Endothelial cell of umbilical vein (primary cell): Measurements from ENCODE around the gene FGD6. TPM values are rescaled to one million over a fixed set of nuclear protein-coding genes. Genes with fewer than 3 reads are reported as not detected.

Experiments used
- BruUV-seq: library from RNA; stranded (reverse); fragments of 400-500 nt; replicated peaks from 2 replicates; lab custom pipeline; 2021; lab: Mats Ljungman, UMichigan
- CTCF ChIA-PET: fragments of 300-600, 350-600 bp; sonication (Branson Sonifier 250); formaldehyde crosslinking; loops from one replicate; lab custom pipeline; 2021; ENCODE audit warnings: antibody characterized with exemption, inconsistent platforms; lab: Charles Lee
- POLR2A ChIA-PET: fragments of 300-600, 350-600 bp; sonication (Branson Sonifier 250); formaldehyde crosslinking; loops from one replicate; lab custom pipeline; 2021; ENCODE audit warnings: antibody characterized with exemption, inconsistent platforms; lab: Charles Lee
- DNase-seq: peaks from one replicate; pipeline ENCODE4 v3.0.0-alpha.2; 2011; ENCODE audit warnings: low read depth, low spot score
- FAIRE-seq: peaks from 2 replicates; lab custom pipeline; 2011; peaks lifted over from hg19 to GRCh38; lab: Jason Lieb, UNC
- H2AFZ ChIP-seq: 2 replicates; pipeline ENCODE4 v1.6.0; 2012; ENCODE audit warnings: low read depth, low read length, control low read depth, inconsistent platforms
- H3K27ac ChIP-seq: 2 replicates; pipeline ENCODE4 v1.5.1; 2011; ENCODE audit warnings: low read depth, mild to moderate bottlenecking, control low read depth, low read length, moderate library complexity; ENCODE audit not compliant: insufficient read depth
- H3K27me3 ChIP-seq, 2 experiments: 2 replicates each; pipeline versions ENCODE4 v1.6.0 to v1.6.1; 2011; ENCODE audit warnings: low read length in 2 of 2, mixed read lengths in 1 of 2; ENCODE audit not compliant: control insufficient read depth in 2 of 2, insufficient read depth in 2 of 2
- H3K36me3 ChIP-seq, 2 experiments: 2 replicates in 1 of 2; 3 replicates in 1 of 2; pipeline ENCODE4 v1.5.1; 2011; ENCODE audit warnings: low read length in 2 of 2, mild to moderate bottlenecking in 1 of 2, moderate library complexity in 1 of 2; ENCODE audit not compliant: control insufficient read depth in 2 of 2, insufficient read depth in 2 of 2; ENCODE audit errors: extremely low read depth in 1 of 2
- H3K4me1 ChIP-seq: 3 replicates; pipeline ENCODE4 v1.5.1; 2011; ENCODE audit warnings: mild to moderate bottlenecking, low read length; ENCODE audit not compliant: control insufficient read depth, insufficient read depth; ENCODE audit errors: extremely low read depth
- H3K4me2 ChIP-seq: 2 replicates; pipeline ENCODE4 v1.6.1; 2011; ENCODE audit warnings: low read length, control low read depth, mixed read lengths; ENCODE audit not compliant: insufficient read depth
- H3K4me3 ChIP-seq, 3 experiments: fragments of 200-600 bp in 1 of 3; sonication (generic), shearing (Covaris generic) in 1 of 3; replicated peaks in 1 of 3; 2 replicates each; pipeline ENCODE4 v1.5.1; 2011 to 2016; ENCODE audit warnings: control low read depth in 3 of 3, low read length in 3 of 3, mild to moderate bottlenecking in 2 of 3, inconsistent platforms in 1 of 3, low read depth in 1 of 3, moderate library complexity in 1 of 3; ENCODE audit not compliant: insufficient read depth in 1 of 3
- H3K79me2 ChIP-seq: 2 replicates; pipeline ENCODE4 v1.6.0; 2012; ENCODE audit warnings: low read length, inconsistent platforms; ENCODE audit not compliant: control insufficient read depth, insufficient read depth
- H3K9ac ChIP-seq: replicated peaks from 2 replicates; pipeline ENCODE3; 2011; ENCODE audit warnings: low read length, control low read depth; ENCODE audit not compliant: insufficient read depth; ENCODE audit errors: extremely low read depth
- H3K9me1 ChIP-seq: replicated peaks from 3 replicates; pipeline ENCODE4 v1.6.0; 2011; ENCODE audit warnings: mild to moderate bottlenecking, low read length; ENCODE audit not compliant: control insufficient read depth, insufficient read depth; ENCODE audit errors: extremely low read depth
- H3K9me3 ChIP-seq: replicated peaks from 2 replicates; pipeline ENCODE4 v1.5.1; 2012; ENCODE audit warnings: low read length, inconsistent platforms; ENCODE audit not compliant: control insufficient read depth, insufficient read depth
- H4K20me1 ChIP-seq: replicated peaks from 2 replicates; pipeline ENCODE3; 2011; ENCODE audit warnings: mild to moderate bottlenecking, low read length; ENCODE audit not compliant: control insufficient read depth, insufficient read depth; ENCODE audit errors: extremely low read depth
- CTCF ChIP-seq, 2 donors: IDR thresholded peaks; 1 replicate in 1 of 2; 2 replicates in 1 of 2; pipeline ENCODE4 v1.5.1; 2011; ENCODE audit warnings: low read length in 2 of 2, mild to moderate bottlenecking in 2 of 2, moderate library complexity in 2 of 2, control low read depth in 1 of 2, inconsistent platforms in 1 of 2, low read depth in 1 of 2; ENCODE audit not compliant: insufficient read depth in 1 of 2; ENCODE audit errors: extremely low read depth in 1 of 2
- EZH2 ChIP-seq: IDR thresholded peaks from 2 replicates; pipeline ENCODE4 v1.6.1; 2012; ENCODE audit warnings: borderline replicate concordance, low read depth, mild to moderate bottlenecking, moderate library complexity, low read length, inconsistent platforms; ENCODE audit not compliant: severe bottlenecking
- FOS ChIP-seq: IDR thresholded peaks from 2 replicates; pipeline ENCODE4 v1.6.1; 2011; ENCODE audit warnings: mild to moderate bottlenecking, low read length, moderate library complexity, borderline replicate concordance; ENCODE audit not compliant: insufficient read depth
- GATA2 ChIP-seq: IDR thresholded peaks from 2 replicates; pipeline ENCODE4 v1.7.0; 2011; ENCODE audit warnings: low read depth, mild to moderate bottlenecking, moderate library complexity, mixed read lengths, low read length; ENCODE audit not compliant: insufficient read length, insufficient read depth
- JUN ChIP-seq: IDR thresholded peaks from 2 replicates; pipeline ENCODE4 v1.6.1; 2011; ENCODE audit warnings: borderline replicate concordance, low read depth; ENCODE audit not compliant: insufficient read length, insufficient read depth
- MYC ChIP-seq: IDR thresholded peaks from one replicate; pipeline ENCODE4 v1.6.1; 2011; ENCODE audit warnings: mild to moderate bottlenecking, low read depth, low read length
- POLR2A ChIP-seq: IDR thresholded peaks from 2 replicates; pipeline ENCODE4 v1.6.1; 2012; ENCODE audit warnings: low read depth, mild to moderate bottlenecking, control low read depth, low read length
- POLR2AphosphoS5 ChIP-seq: IDR thresholded peaks from 2 replicates; pipeline ENCODE4 v1.6.1; 2012; ENCODE audit warnings: low read depth, mild to moderate bottlenecking, control low read depth, low read length, moderate library complexity; ENCODE audit not compliant: insufficient read depth
- dilution Hi-C: fragments of 300-500 bp; cut with MboI; formaldehyde crosslinking; loops from one replicate; pipeline ENCODE4 v1.15.0; 2019; ENCODE audit warnings: low sequenced_read_pairs; ENCODE audit not compliant: extremely low pct_ligation_motif_present
- intact Hi-C: fragments of 100-400 bp; cut with micrococcal nuclease; formaldehyde crosslinking; loops from one replicate; pipeline ENCODE4 v1.10.0; 2022
- polyA plus RNA-seq, 4 experiments: library from polyadenylated mRNA; depleted of rRNA in 3 of 4; stranded (reverse) in 3 of 4; unstranded in 1 of 4; fragments of >200 nt; gene quantifications; 2 replicates each; pipeline versions ENCODE4 v1.2.1 to v1.2.3, GENCODE V29; 2011 to 2012; ENCODE audit warnings: missing spikeins in 1 of 4
- total RNA-seq: library from RNA; stranded (reverse); gene quantifications from 2 replicates; pipeline ENCODE4 v1.2.3, GENCODE V29; 2021
- TF ChIP-seq, protein P1 (sequence below): IDR thresholded peaks from 2 replicates; pipeline ENCODE4 v1.6.1; 2011; ENCODE audit not compliant: insufficient read depth, insufficient read length

FGD6 gene
- total and polyA plus RNA-seq, 2 donors (not counting 3 experiments of a cell fraction or from before 2014, with no cell fraction given): 5.9 to 14.0 TPM

DNA sequence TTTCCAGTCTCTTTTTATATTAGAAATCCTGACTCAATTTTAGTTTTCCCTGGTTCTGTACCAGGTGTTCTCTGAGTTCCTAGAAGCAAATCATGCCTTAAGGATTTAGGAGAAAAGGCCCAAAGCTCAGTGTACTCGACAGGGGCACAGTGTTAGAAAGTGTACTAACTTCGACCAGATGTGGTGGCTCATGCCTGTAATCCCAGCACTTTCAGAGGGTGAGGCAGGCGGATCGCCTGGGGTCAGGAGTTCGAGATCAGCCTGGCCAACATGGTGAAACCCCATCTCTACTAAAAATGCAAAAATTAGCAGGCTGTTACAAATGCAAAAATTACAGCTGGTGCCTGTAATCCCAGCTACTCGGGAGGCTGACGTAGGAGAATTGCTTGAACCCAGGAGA, 12.4 kb upstream of the FGD6 start:
- TF ChIP-seq POLR2AphosphoS5: no peak
- no peak for TF ChIP-seq FOS
- no peak for TF ChIP-seq JUN
- H2AFZ ChIP-seq: no peak overlapping the region
- H3K36me3 ChIP-seq: peaks cover 0 to 8% of the 10 kb centered on the region in 2 experiments
- H3K4me3 ChIP-seq: no peak overlapping the region
- H3K9ac ChIP-seq: no peak overlapping the region
- H3K4me1 ChIP-seq: peaks cover 37% of the 10 kb centered on the region
- ChIA-PET POLR2A (interaction anchor here (0.6 kb wide), 1 partner anchor 69 kb away, joined by 3 read pairs; no protein-coding TSS in a partner anchor), CTCF (interaction anchor here (1.3 to 2.6 kb wide), 4 partner anchors 10 to 112 kb away, joined by 5 to 11 read pairs (median 6); no protein-coding TSS in a partner anchor)
- dilution Hi-C loops (no loop called here), intact Hi-C loops (no loop called here)
- peak overlapping the region; percentile 25 for H3K4me2 ChIP-seq
- DNase-seq (no peak), FAIRE-seq (no peak)
- H4K20me1 ChIP-seq: no peaks in the 10 kb centered on the region
- peaks cover 90% of the 10 kb centered on the region for H3K79me2 ChIP-seq
- no TSS peak for BruUV-seq
- no peak overlapping the region for H3K27ac ChIP-seq
- H3K27me3 ChIP-seq: no peaks in the 10 kb centered on the region
- H3K9me3 ChIP-seq: no peaks in the 10 kb centered on the region
- H3K9me1 ChIP-seq: no peaks in the 10 kb centered on the region

GRCh38 chr12:95228617-95229016, 11.3 kb upstream of the FGD6 start:
- no TSS peak for BruUV-seq
- no peaks in the 10 kb centered on the region for H3K27me3 ChIP-seq
- peaks cover 37% of the 10 kb centered on the region for H3K4me1 ChIP-seq
- H3K27ac ChIP-seq: no peak overlapping the region
- H4K20me1 ChIP-seq: no peaks in the 10 kb centered on the region
- FAIRE-seq: no peak
- no peaks in the 10 kb centered on the region for H3K9me3 ChIP-seq
- TF ChIP-seq MYC: no peak
- no peak for TF ChIP-seq POLR2A
- no peak for TF ChIP-seq GATA2
- no peak for TF ChIP-seq EZH2
- TF ChIP-seq CTCF (IDR thresholded peaks at IDR 0.05; ENCODE audit: extremely low read depth in 1 of 2, insufficient read depth in 1 of 2, low read depth in 1 of 2, low read length in 2 of 2): no peak
- TF ChIP-seq POLR2AphosphoS5: no peak
- TF ChIP-seq JUN: no peak
- TF ChIP-seq FOS: no peak
- TF ChIP-seq, protein P1, sequence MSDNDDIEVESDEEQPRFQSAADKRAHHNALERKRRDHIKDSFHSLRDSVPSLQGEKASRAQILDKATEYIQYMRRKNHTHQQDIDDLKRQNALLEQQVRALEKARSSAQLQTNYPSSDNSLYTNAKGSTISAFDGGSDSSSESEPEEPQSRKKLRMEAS: no peak
- intact Hi-C loops (no loop called here), dilution Hi-C loops (no loop called here)
- no peak overlapping the region for H3K9ac ChIP-seq
- DNase-seq: no peak
- H3K4me2 ChIP-seq: peak overlapping the region; percentile 93
- no peaks in the 10 kb centered on the region for H3K9me1 ChIP-seq
- peaks cover 0 to 15% of the 10 kb centered on the region in 2 experiments for H3K36me3 ChIP-seq
- no peak overlapping the region for H2AFZ ChIP-seq
- ChIA-PET POLR2A (no interaction called here), CTCF (interaction anchor here (0.6 to 2.6 kb wide), 5 partner anchors 11 to 106 kb away, joined by 3 to 11 read pairs (median 3); partner anchors contain the start of genes FGD6 and VEZT)
- no peak overlapping the region for H3K4me3 ChIP-seq
- H3K79me2 ChIP-seq: peaks cover 91% of the 10 kb centered on the region
